GM18858 (cell line): Measurements from ENCODE around the gene ARID3A.
"Not testable (repeated sequence)": the region's sequence is repeated elsewhere in the genome, so short reads cannot be mapped to it uniquely, and the experiment has no call there.

Experiments used
- ATAC-seq: cut with Tn5 transposase; IDR thresholded peaks from one replicate; pipeline ENCODE4 v1.9.1; 2021; ENCODE audit not compliant: unreplicated experiment

ARID3A gene

GRCh38 chr19:891421-892200 lies 34.2 kb upstream of the ARID3A start:
- not testable (repeated sequence) for ATAC-seq

- ATAC-seq = no peak
Observed at GRCh38 chr19:892243-892893, 33.5 kb upstream of the ARID3A start.

- peak; percentile 69 for ATAC-seq
Observed at GRCh38 chr19:892894-893689, 32.7 kb upstream of the ARID3A start, which contains the start of the genes MED16 and RNU6-9. MED16 (minus strand) TSS chr19:893187; CDS start chr19:891131, 2,056 bp downstream. RNU6-9 (plus strand) TSS chr19:893484.

- ATAC-seq = no peak
Observed at GRCh38 chr19:896434-896833, 29.4 kb upstream of the ARID3A start.

- ATAC-seq = no peak
Observed at GRCh38 chr19:896999-897398, 28.8 kb upstream of the ARID3A start.

GRCh38 chr19:897442-898039 lies 28.3 kb upstream of the ARID3A start:
- ATAC-seq = no peak

GRCh38 chr19:898663-899062 lies 27.2 kb upstream of the ARID3A start:
- ATAC-seq = no peak

- ATAC-seq = no peak
Observed at GRCh38 chr19:899336-900042, 26.3 kb upstream of the ARID3A start.

GRCh38 chr19:900043-900301 lies 25.9 kb upstream of the ARID3A start:
- ATAC-seq = no peak

GRCh38 chr19:900302-901111 lies 25.3 kb upstream of the ARID3A start:
- no peak for ATAC-seq

- no peak for ATAC-seq
Observed at GRCh38 chr19:901216-902092, 24.4 kb upstream of the ARID3A start.

- ATAC-seq = no peak
Observed at GRCh38 chr19:902093-902370, 23.8 kb upstream of the ARID3A start.

GRCh38 chr19:902446-903226 lies 23.2 kb upstream of the ARID3A start:
- no peak for ATAC-seq

GRCh38 chr19:903266-903797 lies 22.5 kb upstream of the ARID3A start:
- no peak for ATAC-seq

GRCh38 chr19:904545-904944 lies 21.3 kb upstream of the ARID3A start:
- no peak for ATAC-seq

- no peak for ATAC-seq
Observed at GRCh38 chr19:906480-906879, 19.4 kb upstream of the ARID3A start.

GRCh38 chr19:907183-907853 lies 18.5 kb upstream of the ARID3A start:
- ATAC-seq = no peak
